Activated T-helper 2 cell treated with anti-CD3 and anti-CD28 coated beads, Interferon-gamma antibody, Interleukin-2, Interleukin-4, amounts not matched to agents 10 μg/mL and 5 μg/mL and 100 μg/mL, durations not matched to agents 14 hours and 24 hours and 36 hours (primary cell): Measurements from ENCODE around the gene LRRTM4. TPM values are rescaled to one million over a fixed set of nuclear protein-coding genes. Genes with fewer than 3 reads are reported as not detected.

Experiments used
- DNase-seq: peaks from one replicate; pipeline ENCODE4 v3.0.0; 2021; ENCODE audit warnings: low spot score
- H3K27ac Mint-ChIP-seq: one replicate; pipeline ENCODE4 v1.8.0; 2021; ENCODE audit warnings: mixed read lengths
- H3K27me3 Mint-ChIP-seq: one replicate; pipeline ENCODE4 v1.8.0; 2021; ENCODE audit warnings: low read depth, mixed read lengths
- H3K36me3 Mint-ChIP-seq: one replicate; pipeline ENCODE4 v1.8.0; 2021; ENCODE audit warnings: low read depth, mixed read lengths
- H3K4me1 Mint-ChIP-seq: one replicate; pipeline ENCODE4 v1.8.0; 2021; ENCODE audit warnings: low read depth, mixed read lengths
- H3K4me3 Mint-ChIP-seq: one replicate; pipeline ENCODE4 v1.8.0; 2021; ENCODE audit warnings: low read depth, mild to moderate bottlenecking, moderate library complexity, mixed read lengths
- H3K9me3 Mint-ChIP-seq: one replicate; pipeline ENCODE4 v1.8.0; 2021; ENCODE audit warnings: mixed read lengths
- intact Hi-C: fragments of 100-400 bp; cut with micrococcal nuclease; formaldehyde crosslinking; loops from one replicate; pipeline ENCODE4 v1.15.1; 2023
- total RNA-seq: library from RNA; stranded (reverse); gene quantifications from 2 replicates; pipeline ENCODE4 v1.2.3, GENCODE V29; 2022

The LRRTM4 gene
- total RNA-seq, 1 donor from 2014 or later = not detected

DNA sequence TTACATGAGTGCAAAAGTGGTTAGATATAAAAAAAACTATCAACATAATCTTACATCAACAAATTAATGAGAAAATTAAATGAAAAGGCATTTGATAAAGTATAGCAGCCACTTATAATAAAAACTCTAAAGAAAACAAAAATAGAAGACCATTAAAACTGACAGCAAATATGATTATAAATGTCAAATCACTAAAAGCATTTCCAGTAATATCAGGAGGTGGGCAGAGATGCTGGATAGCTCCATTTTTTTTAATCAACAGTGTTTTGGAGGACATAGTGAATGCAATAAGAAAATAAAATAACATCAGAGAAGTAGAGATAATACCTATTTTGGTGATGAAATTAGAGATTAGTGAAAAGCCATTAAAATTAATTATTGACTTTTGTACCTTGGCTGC lies 173.4 kb downstream of the LRRTM4 start:
- intact Hi-C loops = no loop called here
- DNase-seq = no peak
- Mint-ChIP-seq H3K27me3 (no peaks in the 10 kb centered on the region), H3K27ac (no peak overlapping the region), H3K4me3 (no peak overlapping the region), H3K36me3 (no peaks in the 10 kb centered on the region), H3K9me3 (peaks cover 38% of the 10 kb centered on the region), H3K4me1 (no peaks in the 10 kb centered on the region)

DNA sequence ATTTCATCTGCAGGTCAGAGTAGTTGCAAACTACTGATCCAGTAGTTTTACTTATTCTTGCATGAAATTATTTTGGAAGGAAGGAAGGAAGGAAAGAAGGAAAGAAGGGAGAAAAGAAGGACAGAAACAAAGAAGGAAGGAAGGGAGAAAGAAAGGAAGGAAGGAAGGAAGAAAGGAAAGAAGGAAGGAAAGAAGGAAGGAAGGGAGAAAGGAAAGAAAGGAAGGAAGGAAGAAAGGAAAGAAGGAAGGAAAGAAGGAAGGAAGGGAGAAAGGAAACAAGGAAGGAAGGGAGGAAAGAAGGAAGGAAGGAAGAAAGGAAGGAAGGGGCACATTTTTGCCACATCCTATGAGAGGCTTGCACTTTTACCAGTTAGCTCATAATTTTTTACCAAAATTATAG lies 186.2 kb downstream of the LRRTM4 start:
- Mint-ChIP-seq H3K9me3 (peaks cover 47% of the 10 kb centered on the region), H3K4me3 (no peak overlapping the region), H3K4me1 (no peaks in the 10 kb centered on the region), H3K27ac (no peak overlapping the region), H3K27me3 (no peaks in the 10 kb centered on the region), H3K36me3 (no peaks in the 10 kb centered on the region)
- intact Hi-C loops = no loop called here
- no peak for DNase-seq

DNA sequence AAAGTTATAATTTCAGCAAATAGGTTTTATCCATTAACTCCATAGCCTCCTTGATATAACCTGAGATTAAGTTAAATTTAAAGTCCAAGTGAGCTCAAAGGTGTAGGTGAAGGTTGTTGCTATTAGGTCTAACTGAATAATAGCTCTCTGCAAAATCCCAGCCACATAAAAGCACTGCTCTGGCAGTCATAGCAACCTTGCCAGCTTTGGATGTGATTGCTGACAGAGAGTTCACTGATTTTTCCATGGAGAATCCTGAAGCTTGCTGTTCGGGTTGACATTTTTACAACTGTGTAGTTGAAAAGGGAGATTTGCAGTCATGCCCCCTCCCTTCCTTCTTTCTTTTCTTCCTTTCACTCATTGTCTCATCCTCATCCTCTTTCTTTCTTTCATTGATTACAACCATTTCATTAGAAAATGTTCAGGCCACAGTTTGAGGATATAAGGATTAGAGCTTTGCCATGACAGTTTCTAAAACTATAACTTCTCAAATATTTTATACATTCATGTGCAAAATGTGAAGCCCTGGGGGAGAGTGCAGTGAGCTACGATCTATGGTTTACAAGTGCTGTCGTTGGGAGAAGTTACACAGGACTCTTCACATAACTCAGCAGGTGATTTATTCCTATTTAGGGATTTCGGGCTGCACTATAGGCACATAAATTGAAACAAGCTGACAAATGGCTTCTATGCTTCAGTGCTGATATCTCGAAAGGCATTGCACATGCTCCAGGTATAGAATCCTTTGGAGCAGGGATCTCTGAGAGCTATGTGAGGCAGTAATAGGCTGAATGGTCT lies 193.8 kb downstream of the LRRTM4 start:
- peaks cover 44% of the 10 kb centered on the region for H3K9me3 Mint-ChIP-seq
- intact Hi-C loops = no loop called here
- no peak for DNase-seq
- no peaks in the 10 kb centered on the region for H3K36me3 Mint-ChIP-seq
- no peak overlapping the region for H3K4me3 Mint-ChIP-seq
- H3K4me1 Mint-ChIP-seq = no peaks in the 10 kb centered on the region
- H3K27ac Mint-ChIP-seq = no peak overlapping the region
- no peaks in the 10 kb centered on the region for H3K27me3 Mint-ChIP-seq

DNA sequence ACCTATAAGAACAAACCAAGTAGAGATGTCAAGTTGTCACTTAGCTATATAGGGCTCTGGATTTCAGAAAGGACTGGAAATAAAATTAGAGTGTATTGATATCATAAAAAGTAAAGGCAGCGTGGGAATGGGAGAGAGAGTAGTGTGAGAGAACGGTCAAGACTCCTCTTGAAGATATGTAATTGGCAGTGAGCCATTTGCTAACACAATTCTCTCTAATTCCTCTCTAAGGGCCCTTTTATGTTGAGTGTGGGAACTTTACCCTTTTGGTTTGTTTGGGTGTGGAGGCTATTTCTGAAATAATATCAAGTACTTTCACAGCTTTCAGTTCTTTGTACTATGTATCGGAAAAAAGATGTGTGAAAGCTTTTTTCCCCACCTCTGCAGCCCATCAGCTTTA lies 196.8 kb downstream of the LRRTM4 start:
- Mint-ChIP-seq H3K4me3 (no peak overlapping the region), H3K27ac (no peak overlapping the region), H3K9me3 (peaks cover 37% of the 10 kb centered on the region), H3K27me3 (no peaks in the 10 kb centered on the region), H3K4me1 (no peaks in the 10 kb centered on the region), H3K36me3 (no peaks in the 10 kb centered on the region)
- no peak for DNase-seq
- intact Hi-C loops = no loop called here

DNA sequence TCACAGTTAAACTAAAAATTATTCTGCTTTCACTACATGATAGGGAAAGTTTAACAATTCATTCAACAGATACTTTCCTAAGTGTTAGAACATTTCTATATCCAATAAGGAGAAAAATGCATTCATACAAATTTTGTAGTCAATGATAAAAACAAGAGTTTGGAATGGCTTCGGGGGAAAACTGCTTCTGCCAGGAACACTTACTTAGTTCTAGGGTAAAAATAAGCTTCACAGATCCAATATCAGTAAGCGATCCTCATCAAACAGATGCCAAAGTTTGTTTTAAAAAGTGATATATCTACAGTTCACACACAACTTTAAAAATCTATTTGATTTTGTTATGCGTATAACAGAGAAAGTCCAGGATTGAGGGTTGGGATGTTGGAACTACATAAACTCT lies 199.7 kb downstream of the LRRTM4 start:
- DNase-seq = no peak
- H3K9me3 Mint-ChIP-seq = peaks cover 30% of the 10 kb centered on the region

DNA sequence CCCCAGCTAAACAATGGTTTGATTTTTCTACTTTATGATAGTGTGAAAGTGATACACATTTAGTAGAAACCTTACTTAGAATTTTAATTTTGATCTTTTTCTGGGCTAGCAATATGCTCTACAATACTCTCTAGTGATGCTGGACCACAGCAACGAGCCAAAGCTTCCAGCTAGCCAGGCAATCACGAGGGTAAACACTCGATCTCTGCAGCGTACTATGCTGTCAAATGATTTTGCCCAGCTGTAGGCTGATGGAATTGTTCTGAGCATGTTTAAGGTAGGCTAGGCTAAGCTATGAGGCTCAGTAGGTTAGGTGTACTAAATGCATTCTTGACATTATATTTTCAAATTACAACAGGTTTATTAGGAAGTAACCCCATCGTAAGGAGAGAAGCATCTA lies 207.5 kb downstream of the LRRTM4 start:
- intact Hi-C loops = no loop called here
- H3K9me3 Mint-ChIP-seq = peaks cover 41% of the 10 kb centered on the region
- no peaks in the 10 kb centered on the region for H3K27me3 Mint-ChIP-seq

More for the DNA sequence above, 199.7 kb downstream of the LRRTM4 start:
- H3K27ac Mint-ChIP-seq = no peak overlapping the region
- no peaks in the 10 kb centered on the region for H3K27me3 Mint-ChIP-seq
- no peaks in the 10 kb centered on the region for H3K4me1 Mint-ChIP-seq
- intact Hi-C loops = no loop called here
- H3K36me3 Mint-ChIP-seq = no peaks in the 10 kb centered on the region
- no peak overlapping the region for H3K4me3 Mint-ChIP-seq

DNA sequence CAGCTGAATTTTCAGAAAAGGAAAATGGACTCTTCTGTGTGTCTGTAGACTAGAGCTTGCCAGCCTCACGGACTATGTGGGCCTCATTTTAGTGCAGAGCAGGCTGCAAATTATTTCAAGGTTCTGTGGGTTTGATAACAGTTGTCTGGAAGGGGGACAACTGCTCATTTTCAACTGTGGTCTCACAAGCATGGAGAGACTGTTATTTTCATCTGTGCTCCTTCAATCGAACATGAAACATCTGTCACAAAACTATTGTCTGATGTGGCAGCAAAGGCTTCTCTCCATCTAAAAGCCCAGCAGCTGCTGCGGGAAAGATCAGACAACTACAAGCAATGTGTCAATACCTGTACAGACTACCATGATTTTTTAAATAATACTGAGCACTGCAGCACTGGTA lies 211.8 kb downstream of the LRRTM4 start:
- Mint-ChIP-seq H3K27ac (no peak overlapping the region), H3K27me3 (no peaks in the 10 kb centered on the region), H3K9me3 (peaks cover 41% of the 10 kb centered on the region), H3K4me3 (no peak overlapping the region), H3K36me3 (no peaks in the 10 kb centered on the region), H3K4me1 (no peaks in the 10 kb centered on the region)
- intact Hi-C loops = no loop called here
- no peak for DNase-seq

More for the DNA sequence above, 207.5 kb downstream of the LRRTM4 start:
- no peaks in the 10 kb centered on the region for H3K4me1 Mint-ChIP-seq
- no peak for DNase-seq
- H3K27ac Mint-ChIP-seq = no peak overlapping the region
- H3K4me3 Mint-ChIP-seq = no peak overlapping the region
- H3K36me3 Mint-ChIP-seq = no peaks in the 10 kb centered on the region

DNA sequence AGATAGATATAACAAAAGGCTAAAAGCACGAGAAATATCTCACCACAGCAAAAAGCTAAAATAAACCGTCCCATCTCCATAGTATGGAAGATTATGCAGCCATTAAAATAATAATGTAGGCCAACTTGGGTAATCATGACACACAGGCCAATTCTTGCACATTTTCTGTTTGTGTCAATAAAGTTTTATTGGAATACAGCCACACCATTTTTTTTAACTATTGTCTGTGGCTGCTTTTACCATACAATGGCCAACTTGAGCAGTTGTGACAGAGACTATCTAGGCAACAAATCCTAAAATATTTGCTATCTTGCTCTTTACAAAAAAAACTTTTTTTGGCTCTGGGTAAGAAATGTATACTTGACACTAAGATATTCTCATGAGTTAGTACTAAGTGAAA lies 212.5 kb downstream of the LRRTM4 start:
- Mint-ChIP-seq H3K27ac (no peak overlapping the region), H3K9me3 (peaks cover 41% of the 10 kb centered on the region), H3K36me3 (no peaks in the 10 kb centered on the region), H3K4me3 (no peak overlapping the region), H3K4me1 (no peaks in the 10 kb centered on the region), H3K27me3 (no peaks in the 10 kb centered on the region)
- intact Hi-C loops = no loop called here
- DNase-seq = no peak

DNA sequence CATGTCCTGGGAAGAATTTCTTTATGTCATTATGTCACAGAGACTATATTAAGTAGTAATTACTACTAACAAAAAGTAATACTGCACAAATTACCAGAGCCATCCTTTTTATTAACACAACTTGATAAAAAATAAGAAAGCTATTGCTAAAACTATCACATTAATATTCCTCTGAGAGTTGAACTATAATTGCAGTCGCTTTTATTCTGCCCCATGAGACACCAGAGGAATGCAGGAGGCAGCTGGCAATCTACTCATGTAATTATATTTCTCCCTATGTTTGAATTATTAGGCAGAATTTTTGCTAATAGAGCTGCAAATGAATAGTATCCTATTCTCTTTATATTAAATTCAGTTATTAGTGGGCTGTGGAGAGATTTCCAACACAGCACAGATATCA lies 220.7 kb downstream of the LRRTM4 start:
- H3K27ac Mint-ChIP-seq = no peak overlapping the region
- intact Hi-C loops = no loop called here
- no peak overlapping the region for H3K4me3 Mint-ChIP-seq
- no peak for DNase-seq
- H3K36me3 Mint-ChIP-seq = no peaks in the 10 kb centered on the region
- H3K9me3 Mint-ChIP-seq = peaks cover 12% of the 10 kb centered on the region
- no peaks in the 10 kb centered on the region for H3K27me3 Mint-ChIP-seq
- no peaks in the 10 kb centered on the region for H3K4me1 Mint-ChIP-seq

DNA sequence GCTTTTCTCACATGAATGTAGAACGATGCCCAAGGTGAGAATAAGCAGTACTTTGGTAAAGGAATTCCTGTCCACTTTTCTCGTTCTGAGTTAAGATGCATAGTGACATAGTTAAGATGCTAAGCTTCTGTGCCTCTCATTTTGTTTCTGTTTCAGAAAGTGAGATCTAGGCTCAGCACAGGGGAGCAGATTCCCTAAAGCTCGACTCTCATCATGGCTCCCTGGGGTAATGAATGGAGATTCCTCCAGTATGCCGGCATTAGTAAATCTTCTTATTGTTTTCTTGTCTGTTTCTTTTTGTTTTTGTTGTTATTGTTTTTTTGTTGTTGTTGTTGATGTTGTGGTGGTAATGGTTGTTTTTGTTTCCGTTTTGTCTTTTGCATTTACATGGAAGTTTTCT lies 225.4 kb downstream of the LRRTM4 start:
- H3K27ac Mint-ChIP-seq = no peak overlapping the region
- no peak overlapping the region for H3K4me3 Mint-ChIP-seq
- H3K36me3 Mint-ChIP-seq = no peaks in the 10 kb centered on the region
- H3K4me1 Mint-ChIP-seq = no peaks in the 10 kb centered on the region
- H3K27me3 Mint-ChIP-seq = no peaks in the 10 kb centered on the region
- intact Hi-C loops = no loop called here
- peaks cover 6% of the 10 kb centered on the region for H3K9me3 Mint-ChIP-seq
- no peak for DNase-seq

DNA sequence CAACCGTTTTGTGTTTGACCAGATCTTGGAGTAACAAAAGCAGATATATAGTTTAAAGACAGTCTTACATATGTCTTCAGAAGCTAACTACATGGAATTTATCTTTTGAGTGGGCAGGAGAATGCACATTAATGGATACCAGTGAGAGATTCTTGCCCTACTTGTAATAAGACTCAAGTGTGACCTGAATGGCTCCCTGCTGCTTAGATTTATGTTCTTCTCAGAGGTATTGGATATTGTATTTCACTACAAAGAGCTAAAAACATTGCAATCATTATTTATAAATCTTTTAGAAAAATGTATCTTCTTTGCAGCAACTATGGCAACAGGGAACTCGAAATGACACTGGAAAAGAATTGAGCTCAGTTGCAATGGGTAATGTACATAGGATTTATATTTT lies 227.7 kb downstream of the LRRTM4 start:
- intact Hi-C loops = no loop called here
- Mint-ChIP-seq H3K9me3 (peaks cover 12% of the 10 kb centered on the region), H3K27ac (no peak overlapping the region), H3K36me3 (no peaks in the 10 kb centered on the region), H3K4me1 (no peaks in the 10 kb centered on the region), H3K27me3 (no peaks in the 10 kb centered on the region), H3K4me3 (no peak overlapping the region)
- DNase-seq = no peak

DNA sequence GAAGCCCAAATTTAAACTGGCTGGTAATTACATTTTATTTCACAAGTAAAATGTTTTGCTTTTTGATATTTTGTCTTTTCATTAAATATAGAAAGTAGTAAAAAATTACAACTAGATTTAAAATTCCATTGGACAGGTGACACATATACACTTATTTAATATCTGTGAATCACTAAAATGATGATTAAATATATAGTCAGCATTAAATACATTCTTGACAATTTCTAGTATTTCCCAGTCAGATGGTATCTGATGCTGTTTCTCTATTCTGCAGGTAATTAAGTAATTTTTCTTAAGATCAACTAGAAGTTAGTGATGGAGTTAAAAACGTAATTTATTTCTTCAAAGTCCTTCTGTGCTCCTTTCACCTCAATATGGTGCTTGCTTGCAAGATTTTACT lies 237.8 kb downstream of the LRRTM4 start:
- H3K27me3 Mint-ChIP-seq = no peaks in the 10 kb centered on the region
- no peak overlapping the region for H3K27ac Mint-ChIP-seq
- intact Hi-C loops = no loop called here
- H3K9me3 Mint-ChIP-seq = peaks cover 16% of the 10 kb centered on the region
- no peaks in the 10 kb centered on the region for H3K36me3 Mint-ChIP-seq
- H3K4me1 Mint-ChIP-seq = no peaks in the 10 kb centered on the region
- no peak for DNase-seq
- no peak overlapping the region for H3K4me3 Mint-ChIP-seq

DNA sequence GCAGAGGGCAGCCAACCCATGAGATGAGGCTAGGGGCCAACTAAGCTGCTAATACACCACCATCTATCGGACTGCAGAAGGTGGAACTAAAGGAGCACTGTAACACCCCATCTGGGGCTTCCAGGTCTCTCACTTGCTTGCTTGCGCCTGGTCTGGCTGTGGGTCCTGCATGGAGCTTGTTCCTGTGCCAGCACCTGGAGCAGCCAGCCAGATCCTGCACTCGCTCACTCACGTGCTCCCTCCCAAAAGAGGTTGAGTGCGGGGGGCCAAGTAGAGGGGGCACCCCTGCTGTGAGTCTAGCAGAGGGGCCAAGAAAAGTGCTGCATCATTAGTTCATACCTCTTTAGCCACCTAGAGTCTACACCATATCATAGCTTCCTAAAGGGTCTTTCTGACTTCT lies 250.9 kb downstream of the LRRTM4 start:
- DNase-seq = no peak
- H3K27ac Mint-ChIP-seq = no peak overlapping the region
- no peaks in the 10 kb centered on the region for H3K4me1 Mint-ChIP-seq
- no peak overlapping the region for H3K4me3 Mint-ChIP-seq
- intact Hi-C loops = no loop called here
- H3K36me3 Mint-ChIP-seq = no peaks in the 10 kb centered on the region
- peaks cover 57% of the 10 kb centered on the region for H3K9me3 Mint-ChIP-seq
- H3K27me3 Mint-ChIP-seq = no peaks in the 10 kb centered on the region

DNA sequence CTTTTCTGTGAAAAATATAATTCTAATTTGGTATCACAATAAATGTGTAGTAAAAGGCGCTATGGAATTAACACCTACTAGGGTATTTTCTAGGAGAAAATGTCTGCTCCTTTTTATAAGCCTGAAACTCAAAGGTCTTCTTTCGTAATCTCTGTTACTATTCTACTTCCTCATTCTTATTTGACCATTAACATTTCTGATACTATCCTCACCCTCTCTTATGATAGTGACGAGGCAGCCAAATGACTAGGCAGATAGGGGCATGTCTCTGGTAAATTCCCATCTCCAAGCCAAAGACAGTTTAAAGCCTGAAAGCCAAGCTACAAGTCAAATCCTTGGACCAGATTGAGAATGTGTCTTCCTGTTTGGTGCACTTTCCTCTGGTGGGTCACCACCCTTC lies 251.7 kb downstream of the LRRTM4 start:
- Mint-ChIP-seq H3K27me3 (no peaks in the 10 kb centered on the region), H3K4me1 (no peaks in the 10 kb centered on the region), H3K4me3 (no peak overlapping the region), H3K27ac (no peak overlapping the region), H3K9me3 (peaks cover 54% of the 10 kb centered on the region), H3K36me3 (no peaks in the 10 kb centered on the region)
- no peak for DNase-seq
- intact Hi-C loops = no loop called here
